ENCODE results near the gene OPN4. TPM values are rescaled to one million over a fixed set of nuclear protein-coding genes. Genes with fewer than 3 reads are reported as not detected.
A peak's percentile ranks its signal among the peaks of the same experiment; 100 is the strongest.

OPN4 gene
- total and polyA plus RNA-seq, 2 experiments from 2014 or later, result not detected

DNA sequence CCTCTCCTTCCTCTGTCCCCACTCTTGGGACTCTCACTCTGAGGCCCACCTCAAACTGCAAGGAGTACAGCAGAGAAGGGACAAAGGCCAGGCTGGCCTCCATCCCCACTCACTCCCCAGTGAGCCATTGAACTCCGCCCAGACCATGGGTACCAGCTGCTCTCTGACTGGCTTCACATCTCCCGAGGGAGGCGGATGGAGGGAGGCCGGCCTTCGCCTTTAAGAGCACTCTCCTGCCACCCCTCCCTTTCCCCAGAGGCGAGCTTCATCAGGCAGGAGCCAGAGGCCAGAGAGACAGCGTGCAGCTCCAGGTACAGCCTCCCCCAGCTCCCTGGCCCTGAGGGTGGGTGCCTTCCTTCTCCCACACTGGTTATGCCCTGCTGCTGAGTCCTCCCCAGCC, 12.2 kb downstream of the OPN4 start:
- H3K9me3 ChIP-seq (ENCODE audit: low read depth), result no peaks in the 10 kb centered on the region
- H3K4me1 ChIP-seq (ENCODE audit: insufficient read depth), result peaks cover 10% of the 10 kb centered on the region
- H3K79me2 ChIP-seq, result no peaks in the 10 kb centered on the region
- H4K20me1 ChIP-seq (ENCODE audit: insufficient read depth, poor library complexity, severe bottlenecking), result no peaks in the 10 kb centered on the region
- DNase-seq (ENCODE audit: low spot score), result no peak
- H3K4me3 ChIP-seq, result no peak overlapping the region
- H2AFZ ChIP-seq, result no peak overlapping the region
- TF ChIP-seq EZH2 (IDR thresholded peaks at IDR 0.05; ENCODE audit: borderline replicate concordance) (no peak), EZH2phosphoT487 (IDR thresholded peaks at IDR 0.05; ENCODE audit: low read depth, severe bottlenecking, unreplicated experiment) (no peak)
- TF ChIP-seq, protein P1, sequence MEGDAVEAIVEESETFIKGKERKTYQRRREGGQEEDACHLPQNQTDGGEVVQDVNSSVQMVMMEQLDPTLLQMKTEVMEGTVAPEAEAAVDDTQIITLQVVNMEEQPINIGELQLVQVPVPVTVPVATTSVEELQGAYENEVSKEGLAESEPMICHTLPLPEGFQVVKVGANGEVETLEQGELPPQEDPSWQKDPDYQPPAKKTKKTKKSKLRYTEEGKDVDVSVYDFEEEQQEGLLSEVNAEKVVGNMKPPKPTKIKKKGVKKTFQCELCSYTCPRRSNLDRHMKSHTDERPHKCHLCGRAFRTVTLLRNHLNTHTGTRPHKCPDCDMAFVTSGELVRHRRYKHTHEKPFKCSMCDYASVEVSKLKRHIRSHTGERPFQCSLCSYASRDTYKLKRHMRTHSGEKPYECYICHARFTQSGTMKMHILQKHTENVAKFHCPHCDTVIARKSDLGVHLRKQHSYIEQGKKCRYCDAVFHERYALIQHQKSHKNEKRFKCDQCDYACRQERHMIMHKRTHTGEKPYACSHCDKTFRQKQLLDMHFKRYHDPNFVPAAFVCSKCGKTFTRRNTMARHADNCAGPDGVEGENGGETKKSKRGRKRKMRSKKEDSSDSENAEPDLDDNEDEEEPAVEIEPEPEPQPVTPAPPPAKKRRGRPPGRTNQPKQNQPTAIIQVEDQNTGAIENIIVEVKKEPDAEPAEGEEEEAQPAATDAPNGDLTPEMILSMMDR (IDR thresholded peaks at IDR 0.05; ENCODE audit: poor library complexity), result no peak
- H3K9me2 ChIP-seq (replicated peaks; ENCODE audit: insufficient read depth), result no peaks in the 10 kb centered on the region
- H3K4me2 ChIP-seq, result no peak overlapping the region
- H3K27ac ChIP-seq, result no peak overlapping the region
- no peaks in the 10 kb centered on the region for H3K36me3 ChIP-seq (replicated peaks; ENCODE audit: insufficient read depth, low read depth)
- H3K27me3 ChIP-seq, result no peaks in the 10 kb centered on the region
- WGBS (ENCODE audit: low lambda C conversion rate, missing lambda C conversion rate), result 88% methylated on average over 7 of the region's 7 CpGs

DNA sequence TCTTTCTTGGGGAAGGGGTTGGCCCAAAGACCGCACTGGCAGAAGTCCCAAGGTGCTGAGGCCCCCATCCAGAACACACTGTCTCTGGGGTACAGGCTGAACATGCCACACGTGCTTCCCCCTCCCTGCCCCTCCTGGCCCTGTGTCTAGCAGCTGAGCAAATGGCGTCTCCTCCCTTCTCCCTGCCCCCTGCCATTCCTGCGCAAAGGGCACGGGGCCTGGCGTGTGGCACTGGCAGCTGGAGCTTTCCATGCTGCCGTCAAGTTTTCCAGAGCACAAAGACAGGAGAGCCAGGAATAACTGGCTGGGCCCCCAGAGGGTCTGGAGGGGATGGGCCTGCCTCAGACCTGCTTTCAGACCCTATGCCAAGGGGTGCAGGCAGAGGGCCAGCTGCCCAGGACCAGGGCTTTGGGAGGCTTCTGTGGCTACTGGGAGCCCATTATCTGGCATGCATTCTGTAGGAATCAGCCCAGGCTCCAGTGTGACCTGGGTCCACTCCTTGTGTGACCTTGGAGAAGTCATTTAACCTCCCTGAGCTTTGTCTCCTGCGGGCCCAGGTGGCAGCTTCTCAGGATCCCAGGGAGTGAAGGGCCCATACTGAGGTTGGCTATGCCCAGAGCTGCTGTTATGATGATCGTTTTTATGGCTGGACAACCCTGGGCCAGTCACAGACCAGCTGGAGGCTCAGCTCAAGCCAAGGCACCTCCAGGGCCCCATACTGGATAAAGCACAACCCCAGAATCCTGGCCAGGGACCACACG, 13.3 kb downstream of the OPN4 start:
- DNase-seq (ENCODE audit: low spot score), result no peak
- Histone ChIP-seq H3K36me3 (replicated peaks; ENCODE audit: insufficient read depth, low read depth) (no peaks in the 10 kb centered on the region), H3K27ac (no peak overlapping the region), H4K20me1 (ENCODE audit: insufficient read depth, poor library complexity, severe bottlenecking) (no peaks in the 10 kb centered on the region), H3K4me3 (no peak overlapping the region), H3K9me2 (replicated peaks; ENCODE audit: insufficient read depth) (no peaks in the 10 kb centered on the region), H3K4me1 (ENCODE audit: insufficient read depth) (peaks cover 19% of the 10 kb centered on the region), H2AFZ (no peak overlapping the region), H3K27me3 (no peaks in the 10 kb centered on the region), H3K79me2 (no peaks in the 10 kb centered on the region), H3K4me2 (no peak overlapping the region), H3K9me3 (ENCODE audit: low read depth) (no peaks in the 10 kb centered on the region)
- WGBS (ENCODE audit: low lambda C conversion rate, missing lambda C conversion rate), result 74% methylated on average over 10 of the region's 10 CpGs
- TF ChIP-seq, protein P1 (IDR thresholded peaks at IDR 0.05; ENCODE audit: poor library complexity), result no peak
- TF ChIP-seq EZH2phosphoT487 (IDR thresholded peaks at IDR 0.05; ENCODE audit: low read depth, severe bottlenecking, unreplicated experiment), result no peak
- no peak for TF ChIP-seq EZH2 (IDR thresholded peaks at IDR 0.05; ENCODE audit: borderline replicate concordance)

DNA sequence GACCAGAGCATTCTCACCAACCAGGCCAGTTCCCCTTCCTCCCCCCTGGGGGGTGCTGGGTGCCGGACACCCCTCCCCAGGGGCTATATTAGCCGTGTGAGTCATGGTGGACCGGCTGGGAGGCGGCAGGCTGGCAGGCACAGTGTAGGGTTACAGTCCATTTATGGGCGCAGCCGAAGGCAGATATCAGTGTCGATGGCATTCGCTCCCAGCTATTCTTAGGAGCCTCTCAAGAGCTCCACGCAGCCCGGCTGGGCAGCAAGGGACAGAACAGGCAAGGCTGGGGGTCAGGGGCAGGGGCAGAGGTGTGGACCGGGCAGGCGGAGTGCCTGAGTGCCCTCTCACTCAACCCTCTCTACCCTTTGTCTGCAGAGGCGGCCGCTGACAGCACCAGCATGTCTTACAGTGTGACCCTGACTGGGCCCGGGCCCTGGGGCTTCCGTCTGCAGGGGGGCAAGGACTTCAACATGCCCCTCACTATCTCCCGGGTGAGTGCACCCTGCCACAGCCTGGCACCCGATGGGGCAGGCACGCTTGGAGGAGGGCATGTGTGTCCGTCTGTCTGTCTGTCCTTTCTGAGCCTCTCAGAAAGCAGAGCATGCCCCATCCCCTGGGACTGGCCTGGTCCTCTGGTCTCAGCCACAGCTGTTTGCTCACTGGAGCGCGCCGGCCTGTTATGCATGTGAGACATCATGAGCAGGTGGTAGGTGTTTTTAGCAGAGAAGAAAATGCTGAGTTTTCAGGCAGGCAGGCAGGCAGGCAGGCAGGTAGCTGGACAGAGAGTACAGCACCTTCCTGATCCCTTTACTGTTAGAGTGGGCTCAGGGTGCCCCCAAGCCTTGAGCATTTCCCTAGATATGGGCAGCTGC, 14.2 kb downstream of the OPN4 start, which contains the start of gene LDB3:
Gene LDB3 (plus strand): TSS at position 215 of the 869 bp plus-strand sequence. CDS start 181 bp downstream, at position 396.
- Histone ChIP-seq H2AFZ (no peak within 1 kb of the TSS), H3K79me2 (no peaks in the 10 kb centered on the region), H3K27me3 (no peaks in the 10 kb centered on the region), H3K36me3 (replicated peaks; ENCODE audit: insufficient read depth, low read depth) (no peaks in the 10 kb centered on the region), H3K9me3 (ENCODE audit: low read depth) (no peaks in the 10 kb centered on the region), H4K20me1 (ENCODE audit: insufficient read depth, poor library complexity, severe bottlenecking) (no peaks in the 10 kb centered on the region), H3K4me1 (ENCODE audit: insufficient read depth) (peaks cover 26% of the 10 kb centered on the region), H3K27ac (no peak within 1 kb of the TSS), H3K9me2 (replicated peaks; ENCODE audit: insufficient read depth) (no peaks in the 10 kb centered on the region), H3K4me3 (no peak within 1 kb of the TSS), H3K4me2 (no peak within 1 kb of the TSS)
- 56% methylated on average over 22 of the region's 23 CpGs for WGBS (ENCODE audit: low lambda C conversion rate, missing lambda C conversion rate)
- peak; percentile 35 for DNase-seq (ENCODE audit: low spot score)
- no peak for TF ChIP-seq EZH2 (IDR thresholded peaks at IDR 0.05; ENCODE audit: borderline replicate concordance)
- TF ChIP-seq EZH2phosphoT487 (IDR thresholded peaks at IDR 0.05; ENCODE audit: low read depth, severe bottlenecking, unreplicated experiment), result no peak
- TF ChIP-seq, protein P1 (IDR thresholded peaks at IDR 0.05; ENCODE audit: poor library complexity), result no peak
